PC-3 (cell line): ENCODE measurements around the gene AK4.

Source experiments
- CTCF ChIP-seq: fragments of 300-600 bp; sonication (generic); conservative IDR thresholded peaks from 2 replicates; pipeline ENCODE4 v1.5.1; 2017; ENCODE audit warnings: antibody characterized with exemption, low read depth, mild to moderate bottlenecking, low read length
- EZH2 ChIP-seq: fragments of 300-600 bp; sonication (generic); IDR thresholded peaks from one replicate; pipeline ENCODE4 v1.6.1; 2017; ENCODE audit warnings: antibody characterized with exemption, mild to moderate bottlenecking, low read length; ENCODE audit not compliant: unreplicated experiment

DNA sequence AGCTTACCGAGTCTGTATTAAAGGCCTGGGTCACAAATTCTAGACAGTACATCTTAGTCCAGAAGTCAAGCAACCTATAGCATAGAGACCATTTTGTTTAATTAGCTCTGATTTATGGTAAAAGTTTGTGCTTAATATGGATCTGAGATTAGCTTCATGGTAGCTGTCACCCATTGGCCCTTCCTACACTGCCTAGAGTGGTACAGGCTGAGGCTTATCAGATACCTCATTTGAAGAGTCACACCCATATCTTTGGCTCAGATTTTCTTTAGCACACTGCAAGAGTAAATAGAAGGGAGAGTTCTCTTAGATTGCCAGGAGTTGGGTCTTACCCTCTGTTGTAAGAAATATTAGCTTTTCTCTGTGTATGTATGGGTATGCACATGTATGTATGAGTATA lies 3.6 kb downstream of the AK4 start:
- no peak for TF ChIP-seq CTCF
- TF ChIP-seq EZH2, result no peak
